ENCODE data around the gene NPY2R. TPM values are rescaled to one million over a fixed set of nuclear protein-coding genes. Genes with fewer than 3 reads are reported as not detected.

The NPY2R gene
- total RNA-seq (2022): not detected in 2 replicates
- not detected for Bru-seq, nascent RNA
- not detected for BruChase-seq, experiment 1, labeled RNA remaining after a 2-hour chase
- not detected for BruChase-seq, experiment 2, labeled RNA remaining after a 6-hour chase
- long read RNA-seq: 0 reads

- no peaks in the 10 kb centered on the region for H3K9me3 Mint-ChIP-seq (ENCODE audit: unreplicated experiment)
Measured at GRCh38 chr4:155208258-155209054, at the start of gene NPY2R. Gene NPY2R (plus strand): TSS chr4:155208636. CDS start chr4:155213940, 5,304 bp downstream.

GRCh38 chr4:155161357-155161756 is 47.1 kb upstream of the NPY2R start:
- intact Hi-C loops (cut with micrococcal nuclease; ENCODE audit: unreplicated experiment): no loop called here
- POLR2A ChIA-PET: no interaction called here
- no peaks in the 10 kb centered on the region for H3K4me1 Mint-ChIP-seq (ENCODE audit: low read depth, unreplicated experiment)
- Histone ChIP-seq H3K36me3 (ENCODE audit: control insufficient read depth, insufficient read depth, low read length) (no peaks in the 10 kb centered on the region), H3K27me3 (replicated peaks; ENCODE audit: control insufficient read depth, insufficient read depth, low read length) (no peaks in the 10 kb centered on the region), H3K4me3 (ENCODE audit: low read depth, low read length) (no peak overlapping the region), H3K9me3 (no peaks in the 10 kb centered on the region), H3K4me1 (no peaks in the 10 kb centered on the region)
- H3K27ac Mint-ChIP-seq (ENCODE audit: unreplicated experiment): no peak overlapping the region
- H3K9me3 Mint-ChIP-seq (ENCODE audit: unreplicated experiment): no peaks in the 10 kb centered on the region
- no peak overlapping the region for H3K4me3 Mint-ChIP-seq (ENCODE audit: unreplicated experiment)
- no peak for DNase-seq
- TF ChIP-seq CTCF (IDR thresholded peaks at IDR 0.05; ENCODE audit: insufficient read depth in 1 of 2, low read depth in 1 of 2, low read length in 1 of 2, severe bottlenecking in 1 of 2, unreplicated experiment in 1 of 2): no peak
- CTCF ChIA-PET: no interaction called here
- peaks cover 3% of the 10 kb centered on the region for H3K27me3 Mint-ChIP-seq (ENCODE audit: insufficient read depth, unreplicated experiment)
- BruUV-seq (replicated peaks): no TSS peak
- no peaks in the 10 kb centered on the region for H3K36me3 Mint-ChIP-seq (ENCODE audit: insufficient read depth, unreplicated experiment)

More at GRCh38 chr4:155208258-155209054, at the start of gene NPY2R:
- BruUV-seq (replicated peaks): no TSS peak
- no peak for DNase-seq
- intact Hi-C loops (cut with micrococcal nuclease; ENCODE audit: unreplicated experiment): no loop called here
- Mint-ChIP-seq H3K36me3 (ENCODE audit: insufficient read depth, unreplicated experiment) (no peaks in the 10 kb centered on the region), H3K4me3 (ENCODE audit: unreplicated experiment) (no peak within 1 kb of the TSS), H3K27ac (ENCODE audit: unreplicated experiment) (no peak within 1 kb of the TSS), H3K27me3 (ENCODE audit: insufficient read depth, unreplicated experiment) (peaks cover 9% of the 10 kb centered on the region), H3K4me1 (ENCODE audit: low read depth, unreplicated experiment) (no peaks in the 10 kb centered on the region)
- no peaks in the 10 kb centered on the region for H3K9me3 ChIP-seq
- CTCF ChIA-PET: no interaction called here
- POLR2A ChIA-PET: no interaction called here
- H3K4me1 ChIP-seq: no peaks in the 10 kb centered on the region
- no peak within 1 kb of the TSS for H3K4me3 ChIP-seq (ENCODE audit: low read depth, low read length)
- no peaks in the 10 kb centered on the region for H3K36me3 ChIP-seq (ENCODE audit: control insufficient read depth, insufficient read depth, low read length)
- no peak for TF ChIP-seq CTCF (IDR thresholded peaks at IDR 0.05; ENCODE audit: insufficient read depth in 1 of 2, low read depth in 1 of 2, low read length in 1 of 2, severe bottlenecking in 1 of 2, unreplicated experiment in 1 of 2)
- H3K27me3 ChIP-seq (replicated peaks; ENCODE audit: control insufficient read depth, insufficient read depth, low read length): no peaks in the 10 kb centered on the region

- POLR2A ChIA-PET: no interaction called here
- no peak for DNase-seq
- CTCF ChIA-PET: no interaction called here
Measured at GRCh38 chr4:155164718-155165117, 43.7 kb upstream of the NPY2R start.

More at GRCh38 chr4:155164718-155165117, 43.7 kb upstream of the NPY2R start:
- no peak overlapping the region for H3K4me3 ChIP-seq (ENCODE audit: low read depth, low read length)
- H3K36me3 Mint-ChIP-seq (ENCODE audit: insufficient read depth, unreplicated experiment): no peaks in the 10 kb centered on the region
- no peaks in the 10 kb centered on the region for H3K9me3 Mint-ChIP-seq (ENCODE audit: unreplicated experiment)
- H3K4me1 Mint-ChIP-seq (ENCODE audit: low read depth, unreplicated experiment): no peaks in the 10 kb centered on the region
- no peak for TF ChIP-seq CTCF (IDR thresholded peaks at IDR 0.05; ENCODE audit: insufficient read depth in 1 of 2, low read depth in 1 of 2, low read length in 1 of 2, severe bottlenecking in 1 of 2, unreplicated experiment in 1 of 2)
- no peak overlapping the region for H3K27ac Mint-ChIP-seq (ENCODE audit: unreplicated experiment)
- intact Hi-C loops (cut with micrococcal nuclease; ENCODE audit: unreplicated experiment): no loop called here
- H3K4me3 Mint-ChIP-seq (ENCODE audit: unreplicated experiment): no peak overlapping the region
- no peaks in the 10 kb centered on the region for H3K9me3 ChIP-seq
- no TSS peak for BruUV-seq (replicated peaks)
- H3K27me3 Mint-ChIP-seq (ENCODE audit: insufficient read depth, unreplicated experiment): peaks cover 3% of the 10 kb centered on the region
- no peaks in the 10 kb centered on the region for H3K4me1 ChIP-seq
- no peaks in the 10 kb centered on the region for H3K27me3 ChIP-seq (replicated peaks; ENCODE audit: control insufficient read depth, insufficient read depth, low read length)
- no peaks in the 10 kb centered on the region for H3K36me3 ChIP-seq (ENCODE audit: control insufficient read depth, insufficient read depth, low read length)
